Heart left ventricle (tissue), 13 donors: ENCODE results near the gene SLC44A1.

ENCODE experiments used
- POLR2A ChIP-seq, 2 donors: fragments of 450-650 bp; IDR thresholded peaks; one replicate each; pipeline ENCODE4 v1.6.1; 2017; ENCODE audit warnings: antibody characterized with exemption in 2 of 2, mild to moderate bottlenecking in 2 of 2, moderate library complexity in 2 of 2
- TF ChIP-seq, protein P1 (sequence below), 12 donors: fragments of 200-600 bp; sonication (generic) in 4 of 12; IDR thresholded peaks; one replicate each; pipeline versions ENCODE4 v1.5.0 to v1.8.0; 2018 to 2022; ENCODE audit warnings: antibody characterized with exemption in 12 of 12, mild to moderate bottlenecking in 5 of 12
- donor health status: ischemic (EF 13 %, LVEDD 7.1; RV severe dilation, severe dysfunction).
- donor health status: DM: no; HTN: yes; CAD: no.
- donor health status: DM: no; HTN: no; CAD: no.
- donor health status: ischemic (EF 25% LVEDD 6.9; RV normal size, moderate dysfunction).
- donor health status: ischemic (EF 25% LVEDD 5.7; RV mildly dilated, moderate dysfunction).
- donor health status: ischemic (EF 35%, LVEDD 5.7; RV mildly dilated, moderate dysfunction).
- donor health status: nonischemic (EF 11% LVEDD 7.7; RV severe dilation, severe dysfunction).
- donor health status: DM: yes; HTN: yes; CAD: no.
- donor health status: PGD.
- donor health status: ischemic (EF 29% LVEDD 5.4; RV normal size, mild dysfunction).
- donor health status: nonischemic (EF 23%, LVEDD 6.1; RV moderate dilation, normal function).

- TF ChIP-seq, protein P1, sequence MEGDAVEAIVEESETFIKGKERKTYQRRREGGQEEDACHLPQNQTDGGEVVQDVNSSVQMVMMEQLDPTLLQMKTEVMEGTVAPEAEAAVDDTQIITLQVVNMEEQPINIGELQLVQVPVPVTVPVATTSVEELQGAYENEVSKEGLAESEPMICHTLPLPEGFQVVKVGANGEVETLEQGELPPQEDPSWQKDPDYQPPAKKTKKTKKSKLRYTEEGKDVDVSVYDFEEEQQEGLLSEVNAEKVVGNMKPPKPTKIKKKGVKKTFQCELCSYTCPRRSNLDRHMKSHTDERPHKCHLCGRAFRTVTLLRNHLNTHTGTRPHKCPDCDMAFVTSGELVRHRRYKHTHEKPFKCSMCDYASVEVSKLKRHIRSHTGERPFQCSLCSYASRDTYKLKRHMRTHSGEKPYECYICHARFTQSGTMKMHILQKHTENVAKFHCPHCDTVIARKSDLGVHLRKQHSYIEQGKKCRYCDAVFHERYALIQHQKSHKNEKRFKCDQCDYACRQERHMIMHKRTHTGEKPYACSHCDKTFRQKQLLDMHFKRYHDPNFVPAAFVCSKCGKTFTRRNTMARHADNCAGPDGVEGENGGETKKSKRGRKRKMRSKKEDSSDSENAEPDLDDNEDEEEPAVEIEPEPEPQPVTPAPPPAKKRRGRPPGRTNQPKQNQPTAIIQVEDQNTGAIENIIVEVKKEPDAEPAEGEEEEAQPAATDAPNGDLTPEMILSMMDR (IDR thresholded peaks at IDR 0.05): no peak
- no peak for TF ChIP-seq POLR2A (IDR thresholded peaks at IDR 0.05)
Measured at GRCh38 chr9:105236261-105236660, 8.2 kb upstream of the SLC44A1 start.
